Measurements from ENCODE around the gene RALGAPA1.

The RALGAPA1 gene

GRCh38 chr14:35819591-35820540 is 10.8 kb upstream of the RALGAPA1 start:
- no peak overlapping the region for H3K4me3 ChIP-seq (ENCODE audit: low read depth, low read length)
- H3K23ac ChIP-seq (ENCODE audit: low read length): no peak overlapping the region
- DNase-seq: no peak
- no peaks in the 10 kb centered on the region for H3K79me2 ChIP-seq (ENCODE audit: control insufficient read depth, insufficient read depth, low read length, poor library complexity)
- no peaks in the 10 kb centered on the region for H3K79me1 ChIP-seq (ENCODE audit: low read length)
- no peak overlapping the region for H3K9ac ChIP-seq (ENCODE audit: low read length)
- H3K4me1 ChIP-seq (ENCODE audit: control insufficient read depth in 1 of 2, insufficient read depth in 2 of 2, low read length in 2 of 2): no peaks in the 10 kb centered on the region
- H2AFZ ChIP-seq (ENCODE audit: insufficient read depth, low read length, poor library complexity): no peak overlapping the region
- no peak overlapping the region for H2BK5ac ChIP-seq (ENCODE audit: low read depth, low read length, poor library complexity)
- H4K8ac ChIP-seq (ENCODE audit: low read depth, low read length): no peak overlapping the region
- no peak overlapping the region for H3K14ac ChIP-seq (ENCODE audit: low read length)
- no peaks in the 10 kb centered on the region for H3K9me3 ChIP-seq (ENCODE audit: insufficient read depth, low read depth, low read length)
- H3K36me3 ChIP-seq (ENCODE audit: control insufficient read depth in 1 of 2, insufficient read depth in 2 of 2, low read length in 2 of 2): no peaks in the 10 kb centered on the region
- no peak overlapping the region for H2BK12ac ChIP-seq (ENCODE audit: low read length)
- no peak overlapping the region for H2BK120ac ChIP-seq (ENCODE audit: insufficient read depth, low read length, poor library complexity)
- no peak overlapping the region for H3K18ac ChIP-seq (ENCODE audit: low read length)
- H3K27me3 ChIP-seq (ENCODE audit: insufficient read depth, low read length): no peaks in the 10 kb centered on the region
- H2AK5ac ChIP-seq (ENCODE audit: low read length): no peak overlapping the region
- WGBS (ENCODE audit: extremely low coverage, insufficient coverage, insufficient read length): no CpG with 5 or more reads among the region's 32 CpGs
- no peak overlapping the region for H3K4me2 ChIP-seq (ENCODE audit: low read length)
- no peak overlapping the region for H3K4ac ChIP-seq (ENCODE audit: low read depth, low read length)
- no peak overlapping the region for H4K12ac ChIP-seq (ENCODE audit: low read depth, low read length)
- H3K27ac ChIP-seq (ENCODE audit: low read depth, low read length): no peak overlapping the region
- H4K91ac ChIP-seq (ENCODE audit: low read depth, low read length): no peak overlapping the region

GRCh38 chr14:35818346-35819115 is 9.4 kb upstream of the RALGAPA1 start:
- Histone ChIP-seq H3K4me2 (ENCODE audit: low read length) (no peak overlapping the region), H3K4me1 (ENCODE audit: control insufficient read depth in 1 of 2, insufficient read depth in 2 of 2, low read length in 2 of 2) (no peaks in the 10 kb centered on the region), H3K14ac (ENCODE audit: low read length) (no peak overlapping the region), H3K79me1 (ENCODE audit: low read length) (no peaks in the 10 kb centered on the region), H3K18ac (ENCODE audit: low read length) (no peak overlapping the region), H3K4ac (ENCODE audit: low read depth, low read length) (no peak overlapping the region), H3K27ac (ENCODE audit: low read depth, low read length) (no peak overlapping the region), H4K8ac (ENCODE audit: low read depth, low read length) (no peak overlapping the region), H3K79me2 (ENCODE audit: control insufficient read depth, insufficient read depth, low read length, poor library complexity) (no peaks in the 10 kb centered on the region), H2AK5ac (ENCODE audit: low read length) (no peak overlapping the region), H3K23ac (ENCODE audit: low read length) (no peak overlapping the region), H3K9ac (ENCODE audit: low read length) (no peak overlapping the region), H3K27me3 (ENCODE audit: insufficient read depth, low read length) (no peaks in the 10 kb centered on the region), H4K12ac (ENCODE audit: low read depth, low read length) (no peak overlapping the region), H2AFZ (ENCODE audit: insufficient read depth, low read length, poor library complexity) (no peak overlapping the region), H3K4me3 (ENCODE audit: low read depth, low read length) (no peak overlapping the region), H2BK5ac (ENCODE audit: low read depth, low read length, poor library complexity) (no peak overlapping the region), H3K9me3 (ENCODE audit: insufficient read depth, low read depth, low read length) (no peaks in the 10 kb centered on the region), H2BK12ac (ENCODE audit: low read length) (no peak overlapping the region), H4K91ac (ENCODE audit: low read depth, low read length) (no peak overlapping the region), H3K36me3 (ENCODE audit: control insufficient read depth in 1 of 2, insufficient read depth in 2 of 2, low read length in 2 of 2) (no peaks in the 10 kb centered on the region), H2BK120ac (ENCODE audit: insufficient read depth, low read length, poor library complexity) (no peak overlapping the region)
- DNase-seq: peak; percentile 23 to 72
- WGBS (ENCODE audit: extremely low coverage, insufficient coverage, insufficient read length): no CpG with 5 or more reads among the region's 13 CpGs

GRCh38 chr14:35814371-35815005 is 5.4 kb upstream of the RALGAPA1 start:
- Histone ChIP-seq H3K9ac (ENCODE audit: low read length) (no peak overlapping the region), H3K9me3 (ENCODE audit: insufficient read depth, low read depth, low read length) (no peaks in the 10 kb centered on the region), H4K12ac (ENCODE audit: low read depth, low read length) (no peak overlapping the region), H3K23ac (ENCODE audit: low read length) (no peak overlapping the region), H2AK5ac (ENCODE audit: low read length) (no peak overlapping the region), H3K4me1 (ENCODE audit: control insufficient read depth in 1 of 2, insufficient read depth in 2 of 2, low read length in 2 of 2) (no peaks in the 10 kb centered on the region), H2BK5ac (ENCODE audit: low read depth, low read length, poor library complexity) (no peak overlapping the region), H2BK12ac (ENCODE audit: low read length) (no peak overlapping the region), H3K79me1 (ENCODE audit: low read length) (no peaks in the 10 kb centered on the region), H3K79me2 (ENCODE audit: control insufficient read depth, insufficient read depth, low read length, poor library complexity) (no peaks in the 10 kb centered on the region), H3K4me3 (ENCODE audit: low read depth, low read length) (no peak overlapping the region), H3K4ac (ENCODE audit: low read depth, low read length) (no peak overlapping the region), H2BK120ac (ENCODE audit: insufficient read depth, low read length, poor library complexity) (no peak overlapping the region), H4K91ac (ENCODE audit: low read depth, low read length) (no peak overlapping the region), H3K36me3 (ENCODE audit: control insufficient read depth in 1 of 2, insufficient read depth in 2 of 2, low read length in 2 of 2) (no peaks in the 10 kb centered on the region), H3K27me3 (ENCODE audit: insufficient read depth, low read length) (no peaks in the 10 kb centered on the region), H2AFZ (ENCODE audit: insufficient read depth, low read length, poor library complexity) (no peak overlapping the region), H3K27ac (ENCODE audit: low read depth, low read length) (no peak overlapping the region), H4K8ac (ENCODE audit: low read depth, low read length) (no peak overlapping the region), H3K14ac (ENCODE audit: low read length) (no peak overlapping the region), H3K18ac (ENCODE audit: low read length) (no peak overlapping the region), H3K4me2 (ENCODE audit: low read length) (no peak overlapping the region)
- no CpG with 5 or more reads among the region's 3 CpGs for WGBS (ENCODE audit: extremely low coverage, insufficient coverage, insufficient read length)
- DNase-seq: peak; percentile 40 to 85

DNA sequence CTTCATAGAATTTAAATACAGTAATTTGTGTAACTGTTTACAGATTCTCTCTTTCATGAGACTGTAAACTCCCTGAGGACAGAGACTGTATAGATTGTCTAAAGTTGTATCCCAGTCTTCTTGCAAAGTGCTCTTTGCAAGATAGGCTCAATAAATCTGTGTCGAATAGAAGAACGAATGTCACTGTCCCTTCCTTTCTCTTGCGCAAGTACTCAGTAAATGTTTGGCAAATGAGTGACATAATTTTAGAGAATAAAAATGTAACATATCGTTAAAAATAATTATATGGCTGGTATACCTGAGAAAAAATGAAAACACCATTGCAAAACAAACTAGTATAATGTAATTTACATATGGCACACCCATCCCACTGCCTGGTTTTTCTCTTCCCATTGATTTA is 1.9 kb upstream of the RALGAPA1 start:
- Histone ChIP-seq H2BK120ac (ENCODE audit: insufficient read depth, low read length, poor library complexity) (no peak overlapping the region), H4K91ac (ENCODE audit: low read depth, low read length) (no peak overlapping the region), H2AK5ac (ENCODE audit: low read length) (no peak overlapping the region), H3K4me1 (ENCODE audit: control insufficient read depth in 1 of 2, insufficient read depth in 2 of 2, low read length in 2 of 2) (no peaks in the 10 kb centered on the region), H2BK12ac (ENCODE audit: low read length) (no peak overlapping the region), H3K23ac (ENCODE audit: low read length) (no peak overlapping the region), H2BK5ac (ENCODE audit: low read depth, low read length, poor library complexity) (no peak overlapping the region), H3K4ac (ENCODE audit: low read depth, low read length) (no peak overlapping the region), H3K9me3 (ENCODE audit: insufficient read depth, low read depth, low read length) (no peaks in the 10 kb centered on the region), H3K36me3 (ENCODE audit: control insufficient read depth in 1 of 2, insufficient read depth in 2 of 2, low read length in 2 of 2) (no peaks in the 10 kb centered on the region), H3K79me2 (ENCODE audit: control insufficient read depth, insufficient read depth, low read length, poor library complexity) (peaks cover 4% of the 10 kb centered on the region), H3K79me1 (ENCODE audit: low read length) (peaks cover 4% of the 10 kb centered on the region), H3K18ac (ENCODE audit: low read length) (no peak overlapping the region), H4K8ac (ENCODE audit: low read depth, low read length) (no peak overlapping the region), H4K12ac (ENCODE audit: low read depth, low read length) (no peak overlapping the region), H3K9ac (ENCODE audit: low read length) (no peak overlapping the region), H3K4me2 (ENCODE audit: low read length) (no peak overlapping the region), H3K27ac (ENCODE audit: low read depth, low read length) (no peak overlapping the region), H2AFZ (ENCODE audit: insufficient read depth, low read length, poor library complexity) (no peak overlapping the region), H3K4me3 (ENCODE audit: low read depth, low read length) (no peak overlapping the region), H3K27me3 (ENCODE audit: insufficient read depth, low read length) (no peaks in the 10 kb centered on the region), H3K14ac (ENCODE audit: low read length) (no peak overlapping the region)
- DNase-seq: no peak
- no CpG with 5 or more reads among the region's 4 CpGs for WGBS (ENCODE audit: extremely low coverage, insufficient coverage, insufficient read length)

Data from trophoblast cell (in vitro differentiated cells and primary cell).